Esophagus muscularis mucosa (tissue), 4 donors: ENCODE results near the gene WNT6. TPM values are rescaled to one million over a fixed set of nuclear protein-coding genes. Genes with fewer than 3 reads are reported as not detected.
"Not testable (repeated sequence)": the region's sequence is repeated elsewhere in the genome, so short reads cannot be mapped to it uniquely, and the experiment has no call there.

Source experiments
- DNase-seq: peaks from one replicate; pipeline ENCODE4 v3.0.0-alpha.2; 2017; ENCODE audit errors: extremely low spot score
- H3K27ac ChIP-seq, 4 donors: fragments of 200-600 bp; sonication (generic); replicated peaks in 1 of 4; 1 replicate in 3 of 4; 2 replicates in 1 of 4; pipeline ENCODE4 v1.5.1; 2016 to 2019; ENCODE audit warnings: mild to moderate bottlenecking in 1 of 4
- H3K27me3 ChIP-seq, 4 donors: fragments of 200-600 bp; sonication (generic); one replicate each; pipeline versions ENCODE4 v1.5.1 to v1.6.0; 2016 to 2019
- H3K36me3 ChIP-seq, 4 donors: fragments of 200-600 bp; sonication (generic); one replicate each; pipeline ENCODE4 v1.5.1; 2016 to 2019
- H3K4me1 ChIP-seq, 4 donors: fragments of 200-600 bp; sonication (generic); one replicate each; pipeline ENCODE4 v1.5.1; 2016 to 2019
- H3K4me3 ChIP-seq, 4 donors: fragments of 200-600 bp; sonication (generic); 1 replicate in 2 of 4; 2 replicates in 2 of 4; pipeline ENCODE4 v1.5.1; 2016 to 2019; ENCODE audit warnings: mild to moderate bottlenecking in 4 of 4, moderate library complexity in 1 of 4
- H3K9me3 ChIP-seq, 4 donors: fragments of 200-600 bp; sonication (generic); 1 replicate in 3 of 4; 2 replicates in 1 of 4; pipeline ENCODE4 v1.5.1; 2016 to 2019
- CTCF ChIP-seq, 3 experiments: fragments of 200-600 bp in 2 of 3; fragments of 450-650 bp in 1 of 3; sonication (generic) in 2 of 3; IDR thresholded peaks; one replicate each; pipeline ENCODE4 v1.5.1; 2017 to 2019; ENCODE audit warnings: antibody characterized with exemption in 3 of 3, mild to moderate bottlenecking in 2 of 3, moderate library complexity in 1 of 3
- EP300 ChIP-seq: sonication (generic); formaldehyde crosslinking; IDR thresholded peaks from one replicate; pipeline ENCODE4 v1.6.1; 2017; ENCODE audit warnings: antibody characterized with exemption
- POLR2A ChIP-seq: fragments of 450-650 bp; IDR thresholded peaks from one replicate; pipeline ENCODE4 v1.6.1; 2017; ENCODE audit warnings: antibody characterized with exemption, moderate library complexity, mild to moderate bottlenecking, low read depth
- POLR2AphosphoS5 ChIP-seq, 2 donors: sonication (generic); formaldehyde crosslinking; IDR thresholded peaks; one replicate each; pipeline ENCODE4 v1.6.1; 2017; ENCODE audit warnings: antibody characterized with exemption in 2 of 2
- WGBS: methylation state at CpG from one replicate; pipeline ENCODE4 v1.1.5; 2018; 5-methylcytosine and 5-hydroxymethylcytosine counted together
- intact Hi-C: fragments of 100-400 bp; cut with DNase I; formaldehyde crosslinking; loops from one replicate; pipeline ENCODE4 v1.15.1; 2023
- total RNA-seq, 4 donors: library from RNA; depleted of rRNA; stranded (reverse); fragments of >200 nt; gene quantifications; one replicate each; pipeline versions ENCODE4 v1.1.0 to v1.2.1, GENCODE V29; 2016

The WNT6 gene
- total RNA-seq, 4 donors from 2014 or later: 2.9 to 14.3 (median 8.0) TPM

GRCh38 chr2:218834685-218835084, 24.9 kb upstream of the WNT6 start:
- Histone ChIP-seq H3K27ac (no peak overlapping the region), H3K4me1 (peaks cover 0 to 31% (median 14%) of the 10 kb centered on the region in 4 donors), H3K27me3 (peaks cover 0 to 61% (median 0%) of the 10 kb centered on the region in 4 donors), H3K4me3 (no peak overlapping the region), H3K36me3 (no peaks in the 10 kb centered on the region), H3K9me3 (peaks cover 0 to 15% (median 6%) of the 10 kb centered on the region in 4 donors)
- DNase-seq: no peak
- intact Hi-C loops: no loop called here
- 75% methylated on average over 4 of the region's 4 CpGs for WGBS
- TF ChIP-seq EP300: no peak
- TF ChIP-seq POLR2AphosphoS5 (IDR thresholded peaks at IDR 0.05): no peak
- no peak for TF ChIP-seq CTCF (IDR thresholded peaks at IDR 0.05)
- no peak for TF ChIP-seq POLR2A

GRCh38 chr2:218837495-218837894, 22.1 kb upstream of the WNT6 start:
- Histone ChIP-seq H3K4me3 (no peak overlapping the region), H3K36me3 (no peaks in the 10 kb centered on the region), H3K27ac (no peak overlapping the region), H3K4me1 (peaks cover 0 to 11% (median under 1%) of the 10 kb centered on the region in 4 donors), H3K9me3 (peaks cover 0 to 15% (median 6%) of the 10 kb centered on the region in 4 donors), H3K27me3 (peaks cover 0 to 41% (median 0%) of the 10 kb centered on the region in 4 donors)
- TF ChIP-seq CTCF (IDR thresholded peaks at IDR 0.05) (no peak), EP300 (no peak), POLR2A (no peak), POLR2AphosphoS5 (IDR thresholded peaks at IDR 0.05) (no peak)
- no peak for DNase-seq
- 90% methylated on average over 2 of the region's 2 CpGs for WGBS
- intact Hi-C loops: no loop called here

GRCh38 chr2:218839430-218839829, 20.2 kb upstream of the WNT6 start:
- intact Hi-C loops: no loop called here
- Histone ChIP-seq H3K27me3 (peaks cover 0 to 26% (median 0%) of the 10 kb centered on the region in 4 donors), H3K36me3 (no peaks in the 10 kb centered on the region), H3K4me1 (no peaks in the 10 kb centered on the region), H3K4me3 (no peak overlapping the region), H3K9me3 (peaks cover 0 to 15% (median 6%) of the 10 kb centered on the region in 4 donors), H3K27ac (no peak overlapping the region)
- 85% methylated on average over 4 of the region's 4 CpGs for WGBS
- TF ChIP-seq EP300 (no peak), CTCF (IDR thresholded peaks at IDR 0.05) (no peak), POLR2A (no peak), POLR2AphosphoS5 (IDR thresholded peaks at IDR 0.05) (no peak)
- DNase-seq: no peak

- Histone ChIP-seq H3K9me3 (peaks cover 0 to 15% (median 6%) of the 10 kb centered on the region in 4 donors), H3K27me3 (peaks cover 0 to 22% (median 0%) of the 10 kb centered on the region in 4 donors), H3K27ac (no peak overlapping the region), H3K4me3 (no peak overlapping the region), H3K4me1 (no peaks in the 10 kb centered on the region), H3K36me3 (no peaks in the 10 kb centered on the region)
- 77% methylated on average over 1 of the region's 1 CpG for WGBS
- DNase-seq: no peak
- intact Hi-C loops: no loop called here
- TF ChIP-seq POLR2AphosphoS5 (IDR thresholded peaks at IDR 0.05): no peak
- no peak for TF ChIP-seq EP300
Observed at GRCh38 chr2:218839888-218840287, 19.7 kb upstream of the WNT6 start.

GRCh38 chr2:218844334-218844733, 15.3 kb upstream of the WNT6 start:
- intact Hi-C loops, DNase-seq, H3K4me3 ChIP-seq, H3K27ac ChIP-seq, H3K4me1 ChIP-seq, H3K36me3 ChIP-seq, H3K9me3 ChIP-seq: not testable (repeated sequence)
- WGBS: 74% methylated on average over 5 of the region's 5 CpGs
- peaks cover 0 to 19% (median under 1%) of the 10 kb centered on the region in 4 donors for H3K27me3 ChIP-seq

- intact Hi-C loops: loop anchor here (5.0 kb wide), 1 partner anchor 135 kb away; the partner anchor contains the start of gene TTLL4
- H3K4me1 ChIP-seq, H3K4me3 ChIP-seq, H3K36me3 ChIP-seq, DNase-seq, H3K27ac ChIP-seq, H3K9me3 ChIP-seq: not testable (repeated sequence)
- H3K27me3 ChIP-seq: peaks cover 0 to 44% (median 10%) of the 10 kb centered on the region in 4 donors
- 77% methylated on average over 4 of the region's 18 CpGs for WGBS
Observed at GRCh38 chr2:218846963-218847362, 12.6 kb upstream of the WNT6 start.
